Measurements from ENCODE around the gene SPIC.

Gene SPIC

GRCh38 chr12:101474711-101475386, at the start of gene SPIC:
Gene SPIC, plus strand, starts transcription at chr12:101475336. Its CDS starts 1,569 bp downstream, at chr12:101476905.
- Histone ChIP-seq H3F3A (ENCODE audit: insufficient read depth) (no peaks in the 10 kb centered on the region), H3K27me3 (ENCODE audit: low read length) (no peaks in the 10 kb centered on the region), H4K20me1 (ENCODE audit: low read depth, low read length) (no peaks in the 10 kb centered on the region), H3K9ac (ENCODE audit: low read length) (no peak within 1 kb of the TSS), H3K9me2 (replicated peaks; ENCODE audit: insufficient read depth, low read length) (no peaks in the 10 kb centered on the region), H3K27ac (ENCODE audit: low read depth, low read length) (no peak within 1 kb of the TSS), H3K9me3 (ENCODE audit: insufficient read depth, low read length) (no peaks in the 10 kb centered on the region), H3K36me3 (ENCODE audit: low read length) (no peaks in the 10 kb centered on the region), H2AFZ (ENCODE audit: low read depth, low read length, severe bottlenecking) (no peak within 1 kb of the TSS), H3K79me2 (ENCODE audit: insufficient read depth, low read length) (no peaks in the 10 kb centered on the region), H3K4me2 (ENCODE audit: low read depth, low read length, poor library complexity, severe bottlenecking) (no peak within 1 kb of the TSS), H3K4me3 (ENCODE audit: insufficient read depth, low read length, poor library complexity, severe bottlenecking) (no peak within 1 kb of the TSS)
- TF ChIP-seq CTCF (IDR thresholded peaks at IDR 0.05; ENCODE audit: insufficient read depth, low read length, poor library complexity, severe bottlenecking) (no peak), EZH2phosphoT487 (conservative IDR thresholded peaks at IDR 0.05; ENCODE audit: low read length) (no peak)

- Histone ChIP-seq H4K20me1 (ENCODE audit: low read depth, low read length) (no peaks in the 10 kb centered on the region), H3K9ac (ENCODE audit: low read length) (no peak overlapping the region), H3K27ac (ENCODE audit: low read depth, low read length) (no peak overlapping the region), H3K79me2 (ENCODE audit: insufficient read depth, low read length) (no peaks in the 10 kb centered on the region), H3K27me3 (ENCODE audit: low read length) (no peaks in the 10 kb centered on the region), H3K9me3 (ENCODE audit: insufficient read depth, low read length) (no peaks in the 10 kb centered on the region), H3K4me3 (ENCODE audit: insufficient read depth, low read length, poor library complexity, severe bottlenecking) (no peak overlapping the region), H3K4me2 (ENCODE audit: low read depth, low read length, poor library complexity, severe bottlenecking) (no peak overlapping the region), H2AFZ (ENCODE audit: low read depth, low read length, severe bottlenecking) (no peak overlapping the region), H3F3A (ENCODE audit: insufficient read depth) (no peaks in the 10 kb centered on the region), H3K36me3 (ENCODE audit: low read length) (no peaks in the 10 kb centered on the region), H3K9me2 (replicated peaks; ENCODE audit: insufficient read depth, low read length) (no peaks in the 10 kb centered on the region)
- TF ChIP-seq EZH2phosphoT487 (conservative IDR thresholded peaks at IDR 0.05; ENCODE audit: low read length) (no peak), CTCF (IDR thresholded peaks at IDR 0.05; ENCODE audit: insufficient read depth, low read length, poor library complexity, severe bottlenecking) (no peak)
Observed at GRCh38 chr12:101430456-101430855, 44.7 kb upstream of the SPIC start.

GRCh38 chr12:101436136-101436535, 39.0 kb upstream of the SPIC start:
- H3K36me3 ChIP-seq (ENCODE audit: low read length) = no peaks in the 10 kb centered on the region
- no peak overlapping the region for H3K4me2 ChIP-seq (ENCODE audit: low read depth, low read length, poor library complexity, severe bottlenecking)
- H3K79me2 ChIP-seq (ENCODE audit: insufficient read depth, low read length) = no peaks in the 10 kb centered on the region
- no peaks in the 10 kb centered on the region for H3F3A ChIP-seq (ENCODE audit: insufficient read depth)
- H3K9me2 ChIP-seq (replicated peaks; ENCODE audit: insufficient read depth, low read length) = no peaks in the 10 kb centered on the region
- no peak overlapping the region for H3K4me3 ChIP-seq (ENCODE audit: insufficient read depth, low read length, poor library complexity, severe bottlenecking)
- no peak overlapping the region for H3K27ac ChIP-seq (ENCODE audit: low read depth, low read length)
- H4K20me1 ChIP-seq (ENCODE audit: low read depth, low read length) = no peaks in the 10 kb centered on the region
- H3K9ac ChIP-seq (ENCODE audit: low read length) = no peak overlapping the region
- H3K9me3 ChIP-seq (ENCODE audit: insufficient read depth, low read length) = no peaks in the 10 kb centered on the region
- TF ChIP-seq CTCF (IDR thresholded peaks at IDR 0.05; ENCODE audit: insufficient read depth, low read length, poor library complexity, severe bottlenecking) (no peak), EZH2phosphoT487 (conservative IDR thresholded peaks at IDR 0.05; ENCODE audit: low read length) (no peak)
- H2AFZ ChIP-seq (ENCODE audit: low read depth, low read length, severe bottlenecking) = no peak overlapping the region
- H3K27me3 ChIP-seq (ENCODE audit: low read length) = no peaks in the 10 kb centered on the region
